H9 (cell line): ENCODE data around the gene ILDR1. TPM values are rescaled to one million over a fixed set of nuclear protein-coding genes. Genes with fewer than 3 reads are reported as not detected.

Source experiments
- DNase-seq: peaks from one replicate; pipeline ENCODE4 v3.0.0-alpha.2; 2017
- H2AFZ ChIP-seq: one replicate; pipeline ENCODE4 v1.6.1; 2013; ENCODE audit warnings: mild to moderate bottlenecking, low read length, control low read depth, moderate library complexity
- H2AK5ac ChIP-seq: 2 replicates; pipeline ENCODE4 v1.6.1; 2013; ENCODE audit warnings: low read length, control low read depth, mixed read lengths; ENCODE audit not compliant: insufficient read length
- H2BK120ac ChIP-seq: one replicate; pipeline ENCODE4 v1.6.1; 2013; ENCODE audit warnings: low read depth, mild to moderate bottlenecking, low read length, control low read depth, inconsistent platforms; ENCODE audit not compliant: poor library complexity, severe bottlenecking
- H2BK12ac ChIP-seq: 2 replicates; pipeline ENCODE4 v1.6.1; 2013; ENCODE audit warnings: low read length, control low read depth, mixed read lengths, low read depth; ENCODE audit not compliant: insufficient read length
- H2BK15ac ChIP-seq: 2 replicates; pipeline ENCODE4 v1.6.1; 2013; ENCODE audit warnings: low read depth, low read length, control low read depth
- H2BK20ac ChIP-seq: one replicate; pipeline ENCODE4 v1.6.1; 2013; ENCODE audit warnings: low read depth, mild to moderate bottlenecking, low read length, control low read depth, inconsistent platforms; ENCODE audit not compliant: poor library complexity, severe bottlenecking
- H2BK5ac ChIP-seq: 2 replicates; pipeline ENCODE4 v1.6.1; 2013; ENCODE audit warnings: low read length, control low read depth, mixed read lengths; ENCODE audit not compliant: insufficient read length
- H3K14ac ChIP-seq: 2 replicates; pipeline ENCODE4 v1.6.1; 2013; ENCODE audit warnings: low read length, control low read depth; ENCODE audit not compliant: insufficient read depth
- H3K18ac ChIP-seq: 2 replicates; pipeline ENCODE4 v1.6.1; 2013; ENCODE audit warnings: low read depth, mild to moderate bottlenecking, mixed read lengths, low read length, control low read depth; ENCODE audit not compliant: insufficient read length
- H3K23ac ChIP-seq: 2 replicates; pipeline ENCODE4 v1.6.1; 2013; ENCODE audit warnings: low read length, control low read depth, mixed read lengths, low read depth; ENCODE audit not compliant: insufficient read length
- H3K23me2 ChIP-seq: 2 replicates; pipeline ENCODE4 v1.6.1; 2013; ENCODE audit warnings: low read depth, mild to moderate bottlenecking, mixed read lengths, low read length, control low read depth; ENCODE audit not compliant: insufficient read length, poor library complexity, severe bottlenecking
- H3K27ac ChIP-seq: 2 replicates; pipeline ENCODE4 v1.5.1; 2013; ENCODE audit warnings: low read length, control low read depth, mixed read lengths, low read depth; ENCODE audit not compliant: insufficient read length
- H3K27me3 ChIP-seq: 2 replicates; pipeline ENCODE4 v1.6.1; 2013; ENCODE audit warnings: low read length, control low read depth, inconsistent platforms; ENCODE audit not compliant: insufficient read depth
- H3K4ac ChIP-seq: 2 replicates; pipeline ENCODE4 v1.6.1; 2013; ENCODE audit warnings: low read depth, mild to moderate bottlenecking, control low read depth, inconsistent platforms, low read length, moderate library complexity
- H3K4me1 ChIP-seq: 2 replicates; pipeline ENCODE4 v1.6.1; 2013; ENCODE audit warnings: low read length, control low read depth, inconsistent platforms; ENCODE audit not compliant: insufficient read depth
- H3K4me2 ChIP-seq: 2 replicates; pipeline ENCODE4 v1.6.1; 2013; ENCODE audit warnings: low read length, control low read depth, mixed read lengths; ENCODE audit not compliant: insufficient read length, insufficient read depth
- H3K56ac ChIP-seq: 2 replicates; pipeline ENCODE4 v1.6.1; 2013; ENCODE audit warnings: low read depth, mild to moderate bottlenecking, mixed read lengths, low read length, control low read depth; ENCODE audit not compliant: insufficient read length
- H3K79me1 ChIP-seq: 2 replicates; pipeline ENCODE4 v1.6.1; 2013; ENCODE audit warnings: low read depth, mild to moderate bottlenecking, moderate library complexity, low read length, control low read depth, inconsistent platforms; ENCODE audit not compliant: insufficient read depth, poor library complexity, severe bottlenecking
- H3K79me2 ChIP-seq: 2 replicates; pipeline ENCODE4 v1.6.1; 2013; ENCODE audit warnings: low read length, control low read depth, inconsistent platforms; ENCODE audit not compliant: insufficient read depth
- H3K9ac ChIP-seq: 2 replicates; pipeline ENCODE4 v1.6.1; 2013; ENCODE audit warnings: low read length, control low read depth, mixed read lengths; ENCODE audit not compliant: insufficient read length; ENCODE audit errors: extremely low read depth
- H3K9me3 ChIP-seq: one replicate; pipeline ENCODE4 v1.6.1; 2013; ENCODE audit warnings: low read depth, low read length, inconsistent platforms; ENCODE audit not compliant: control insufficient read depth
- H3T11ph ChIP-seq: one replicate; pipeline ENCODE4 v1.6.1; 2013; ENCODE audit warnings: mild to moderate bottlenecking, low read length, control low read depth, inconsistent platforms
- H4K20me1 ChIP-seq: one replicate; pipeline ENCODE4 v1.6.1; 2013; ENCODE audit not compliant: control insufficient read depth, insufficient read length, insufficient read depth
- H4K5ac ChIP-seq: 2 replicates; pipeline ENCODE4 v1.6.1; 2013; ENCODE audit warnings: low read depth, mild to moderate bottlenecking, mixed read lengths, low read length, control low read depth; ENCODE audit not compliant: insufficient read length
- H4K8ac ChIP-seq: replicated peaks from 2 replicates; pipeline ENCODE4 v1.6.1; 2013; ENCODE audit warnings: low read length, control low read depth, mixed read lengths, low read depth; ENCODE audit not compliant: insufficient read length
- H4K91ac ChIP-seq: 2 replicates; pipeline ENCODE4 v1.6.1; 2013; ENCODE audit warnings: low read depth, mild to moderate bottlenecking, moderate library complexity, mixed read lengths, low read length, control low read depth; ENCODE audit not compliant: insufficient read length
- H3K27ac Mint-ChIP-seq, 3 experiments: 2 replicates in 2 of 3; 3 replicates in 1 of 3; pipeline ENCODE4 v1.8.0; 2020 to 2021; ENCODE audit warnings: mixed read lengths in 3 of 3, mild to moderate bottlenecking in 1 of 3, moderate library complexity in 1 of 3
- H3K27me3 Mint-ChIP-seq: 2 replicates; pipeline ENCODE4 v1.8.0; 2021; ENCODE audit warnings: low read depth, mild to moderate bottlenecking, moderate library complexity, mixed read lengths
- H3K36me3 Mint-ChIP-seq, 3 experiments: 2 replicates in 2 of 3; 3 replicates in 1 of 3; pipeline ENCODE4 v1.8.0; 2020 to 2021; ENCODE audit warnings: low read depth in 3 of 3, mixed read lengths in 3 of 3; ENCODE audit not compliant: insufficient read depth in 1 of 3
- H3K4me1 Mint-ChIP-seq, 2 experiments: 2 replicates each; pipeline ENCODE4 v1.8.0; 2020; ENCODE audit warnings: mixed read lengths in 2 of 2
- H3K4me3 Mint-ChIP-seq, 2 experiments: 2 replicates in 1 of 2; 3 replicates in 1 of 2; pipeline ENCODE4 v1.8.0; 2020 to 2021; ENCODE audit warnings: mild to moderate bottlenecking in 2 of 2, mixed read lengths in 2 of 2, moderate library complexity in 1 of 2
- H3K9me3 Mint-ChIP-seq, 2 experiments: 2 replicates in 1 of 2; 3 replicates in 1 of 2; pipeline ENCODE4 v1.8.0; 2020; ENCODE audit warnings: mild to moderate bottlenecking in 2 of 2, mixed read lengths in 2 of 2, moderate library complexity in 1 of 2
- WGBS: extraction: QIAGEN DNeasy Blood & Tissue Kit; methylation state at CpG from one replicate; pipeline ENCODE4 v1.1.7; 2013; ENCODE audit warnings: missing lambda C conversion rate, low lambda C conversion rate, mixed read lengths; ENCODE audit not compliant: insufficient read length; ENCODE audit errors: extremely low coverage; 5-methylcytosine and 5-hydroxymethylcytosine counted together
- total RNA-seq: library from RNA; stranded (reverse); gene quantifications from 2 replicates; pipeline ENCODE4 v1.2.1, GENCODE V29; 2021
- TF ChIP-seq, protein P1 (sequence below): fragments of 200-600 bp; sonication (generic); conservative IDR thresholded peaks from 3 replicates; pipeline ENCODE4 v1.8.0; 2021; ENCODE audit warnings: antibody characterized with exemption, mild to moderate bottlenecking

Gene ILDR1
- total RNA-seq, 1 experiment from 2014 or later = 0.68 TPM

GRCh38 chr3:121970047-121970446 is 52.0 kb downstream of the ILDR1 start:
- no peak overlapping the region for H2BK12ac ChIP-seq
- H4K91ac ChIP-seq = no peak overlapping the region
- no peak overlapping the region for H2BK5ac ChIP-seq
- TF ChIP-seq, protein P1, sequence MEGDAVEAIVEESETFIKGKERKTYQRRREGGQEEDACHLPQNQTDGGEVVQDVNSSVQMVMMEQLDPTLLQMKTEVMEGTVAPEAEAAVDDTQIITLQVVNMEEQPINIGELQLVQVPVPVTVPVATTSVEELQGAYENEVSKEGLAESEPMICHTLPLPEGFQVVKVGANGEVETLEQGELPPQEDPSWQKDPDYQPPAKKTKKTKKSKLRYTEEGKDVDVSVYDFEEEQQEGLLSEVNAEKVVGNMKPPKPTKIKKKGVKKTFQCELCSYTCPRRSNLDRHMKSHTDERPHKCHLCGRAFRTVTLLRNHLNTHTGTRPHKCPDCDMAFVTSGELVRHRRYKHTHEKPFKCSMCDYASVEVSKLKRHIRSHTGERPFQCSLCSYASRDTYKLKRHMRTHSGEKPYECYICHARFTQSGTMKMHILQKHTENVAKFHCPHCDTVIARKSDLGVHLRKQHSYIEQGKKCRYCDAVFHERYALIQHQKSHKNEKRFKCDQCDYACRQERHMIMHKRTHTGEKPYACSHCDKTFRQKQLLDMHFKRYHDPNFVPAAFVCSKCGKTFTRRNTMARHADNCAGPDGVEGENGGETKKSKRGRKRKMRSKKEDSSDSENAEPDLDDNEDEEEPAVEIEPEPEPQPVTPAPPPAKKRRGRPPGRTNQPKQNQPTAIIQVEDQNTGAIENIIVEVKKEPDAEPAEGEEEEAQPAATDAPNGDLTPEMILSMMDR = no peak
- H3K4me3 Mint-ChIP-seq = no peak overlapping the region
- H3K4me1 Mint-ChIP-seq = peaks cover 6 to 9% of the 10 kb centered on the region in 2 experiments; a peak in 2 of 4 replicates
- H2BK120ac ChIP-seq = no peak overlapping the region
- no peaks in the 10 kb centered on the region for H3K27me3 Mint-ChIP-seq
- H3K9me3 Mint-ChIP-seq = peaks cover 12 to 20% of the 10 kb centered on the region in 2 experiments
- H3K4me2 ChIP-seq = no peak overlapping the region
- H3K36me3 Mint-ChIP-seq = peaks cover 6 to 11% (median 10%) of the 10 kb centered on the region in 3 experiments
- no peak overlapping the region for H3T11ph ChIP-seq
- no peaks in the 10 kb centered on the region for H3K79me2 ChIP-seq
- no peak overlapping the region for H3K27ac Mint-ChIP-seq
- H2BK20ac ChIP-seq = no peak overlapping the region
- no peak overlapping the region for H3K14ac ChIP-seq
- no peak overlapping the region for H3K9ac ChIP-seq
- H3K23me2 ChIP-seq = no peaks in the 10 kb centered on the region
- no peak overlapping the region for H3K56ac ChIP-seq
- no peaks in the 10 kb centered on the region for H3K4me1 ChIP-seq
- H2BK15ac ChIP-seq = no peak overlapping the region
- no peaks in the 10 kb centered on the region for H3K79me1 ChIP-seq
- H3K27ac ChIP-seq = no peak overlapping the region
- no peak overlapping the region for H4K8ac ChIP-seq
- H4K5ac ChIP-seq = no peak overlapping the region
- H4K20me1 ChIP-seq = no peaks in the 10 kb centered on the region
- H3K9me3 ChIP-seq = peaks cover 9% of the 10 kb centered on the region
- no peak overlapping the region for H2AFZ ChIP-seq
- DNase-seq = no peak
- no CpG with 5 or more reads among the region's 1 CpG for WGBS
- H3K4ac ChIP-seq = no peak overlapping the region
- H3K18ac ChIP-seq = no peak overlapping the region
- no peaks in the 10 kb centered on the region for H3K27me3 ChIP-seq
- H2AK5ac ChIP-seq = no peak overlapping the region
- no peak overlapping the region for H3K23ac ChIP-seq
